Left ventricle myocardium inferior (tissue), 1 donor: ENCODE results near the gene ARHGAP23. TPM values are rescaled to one million over a fixed set of nuclear protein-coding genes. Genes with fewer than 3 reads are reported as not detected.

ENCODE experiments used
- DNase-seq: peaks from one replicate; pipeline ENCODE4 v3.0.0-alpha.2; 2020
- H3K27ac ChIP-seq: fragments of 200-600 bp; replicated peaks from 2 replicates; pipeline ENCODE4 v1.8.0; 2021
- H3K27me3 ChIP-seq: fragments of 200-600 bp; 2 replicates; pipeline ENCODE4 v1.8.0; 2021; ENCODE audit warnings: low read depth
- H3K36me3 ChIP-seq: fragments of 200-600 bp; 2 replicates; pipeline ENCODE4 v1.8.0; 2021
- H3K4me1 ChIP-seq: fragments of 200-600 bp; 2 replicates; pipeline ENCODE4 v1.8.0; 2021
- H3K4me3 ChIP-seq: fragments of 200-600 bp; 2 replicates; pipeline ENCODE4 v1.8.0; 2021; ENCODE audit warnings: mild to moderate bottlenecking, moderate library complexity
- H3K9me3 ChIP-seq: fragments of 200-600 bp; replicated peaks from 2 replicates; pipeline ENCODE4 v1.8.0; 2021
- CTCF ChIP-seq: fragments of 200-600 bp; IDR thresholded peaks from 2 replicates; pipeline ENCODE4 v1.8.0; 2021; ENCODE audit warnings: antibody characterized with exemption, mild to moderate bottlenecking, borderline replicate concordance
- intact Hi-C: fragments of 100-400 bp; cut with micrococcal nuclease; formaldehyde crosslinking; loops from one replicate; pipeline ENCODE4 v1.11.0; 2022
- total RNA-seq: library from RNA; stranded (reverse); fragmentation: NEBNext Ultra II Directional; extraction: Animal tissue kit (Norgen Biotek cat#: 25700); gene quantifications from one replicate; pipeline ENCODE4 v1.2.1, GENCODE V29; 2021
- donor health status: DM: no; HTN: yes; CAD: no; lungs with severe emphysema.

Gene ARHGAP23
- total RNA-seq, 1 donor from 2014 or later, result 60.8 TPM

- peak; percentile 66 for DNase-seq
- TF ChIP-seq CTCF, result no peak
- intact Hi-C loops, result no loop called here
Observed at GRCh38 chr17:38440614-38441397, 12.5 kb downstream of the ARHGAP23 start.

GRCh38 chr17:38441429-38442061, 13.3 kb downstream of the ARHGAP23 start:
- Histone ChIP-seq H3K27me3 (no peaks in the 10 kb centered on the region), H3K4me1 (peaks cover 87% of the 10 kb centered on the region), H3K9me3 (no peaks in the 10 kb centered on the region), H3K4me3 (no peak overlapping the region), H3K27ac (peak overlapping the region; percentile 89), H3K36me3 (no peaks in the 10 kb centered on the region)
- intact Hi-C loops, result no loop called here
- TF ChIP-seq CTCF, result no peak
- peak; percentile 53 for DNase-seq

More at GRCh38 chr17:38440614-38441397, 12.5 kb downstream of the ARHGAP23 start:
- H3K27ac ChIP-seq, result peak overlapping the region; percentile 89
- H3K4me1 ChIP-seq, result peaks cover 91% of the 10 kb centered on the region
- no peaks in the 10 kb centered on the region for H3K27me3 ChIP-seq
- H3K9me3 ChIP-seq, result no peaks in the 10 kb centered on the region
- H3K36me3 ChIP-seq, result no peaks in the 10 kb centered on the region
- H3K4me3 ChIP-seq, result peak overlapping the region; percentile 23

GRCh38 chr17:38442548-38442947, 14.3 kb downstream of the ARHGAP23 start:
- DNase-seq, result no peak
- intact Hi-C loops, result no loop called here
- no peak for TF ChIP-seq CTCF

GRCh38 chr17:38443356-38444031, 15.2 kb downstream of the ARHGAP23 start:
- Histone ChIP-seq H3K9me3 (no peaks in the 10 kb centered on the region), H3K27me3 (no peaks in the 10 kb centered on the region), H3K4me3 (no peak overlapping the region), H3K4me1 (peaks cover 87% of the 10 kb centered on the region), H3K36me3 (no peaks in the 10 kb centered on the region), H3K27ac (peak overlapping the region; percentile 89)
- intact Hi-C loops, result no loop called here
- no peak for DNase-seq
- TF ChIP-seq CTCF, result no peak

More at GRCh38 chr17:38442548-38442947, 14.3 kb downstream of the ARHGAP23 start:
- Histone ChIP-seq H3K27me3 (no peaks in the 10 kb centered on the region), H3K4me3 (no peak overlapping the region), H3K36me3 (no peaks in the 10 kb centered on the region), H3K27ac (peak overlapping the region; percentile 89), H3K9me3 (no peaks in the 10 kb centered on the region), H3K4me1 (peaks cover 87% of the 10 kb centered on the region)

GRCh38 chr17:38444151-38444550, 15.9 kb downstream of the ARHGAP23 start:
- peak; percentile 72 for DNase-seq
- peak overlapping the region; percentile 22 for H3K4me3 ChIP-seq

More at GRCh38 chr17:38444151-38444550, 15.9 kb downstream of the ARHGAP23 start:
- peaks cover 87% of the 10 kb centered on the region for H3K4me1 ChIP-seq
- no peaks in the 10 kb centered on the region for H3K27me3 ChIP-seq
- peak; percentile 94 for TF ChIP-seq CTCF
- H3K36me3 ChIP-seq, result no peaks in the 10 kb centered on the region
- intact Hi-C loops, result no loop called here
- H3K9me3 ChIP-seq, result no peaks in the 10 kb centered on the region
- H3K27ac ChIP-seq, result peak overlapping the region; percentile 89
